DND-41 (cell line): Measurements from ENCODE around the gene PTPRG.

Source experiments
- EZH2 ChIP-seq: IDR thresholded peaks from 3 replicates; pipeline ENCODE4 v1.6.1; 2012; ENCODE audit warnings: borderline replicate concordance, low read depth, mild to moderate bottlenecking, moderate library complexity, low read length, inconsistent platforms; ENCODE audit not compliant: severe bottlenecking
- TF ChIP-seq, protein P1 (sequence below): IDR thresholded peaks from 2 replicates; pipeline ENCODE4 v1.5.1; 2012; ENCODE audit warnings: borderline replicate concordance, low read length, moderate library complexity, mild to moderate bottlenecking; ENCODE audit not compliant: poor library complexity, severe bottlenecking; ENCODE audit errors: extremely low read depth

DNA sequence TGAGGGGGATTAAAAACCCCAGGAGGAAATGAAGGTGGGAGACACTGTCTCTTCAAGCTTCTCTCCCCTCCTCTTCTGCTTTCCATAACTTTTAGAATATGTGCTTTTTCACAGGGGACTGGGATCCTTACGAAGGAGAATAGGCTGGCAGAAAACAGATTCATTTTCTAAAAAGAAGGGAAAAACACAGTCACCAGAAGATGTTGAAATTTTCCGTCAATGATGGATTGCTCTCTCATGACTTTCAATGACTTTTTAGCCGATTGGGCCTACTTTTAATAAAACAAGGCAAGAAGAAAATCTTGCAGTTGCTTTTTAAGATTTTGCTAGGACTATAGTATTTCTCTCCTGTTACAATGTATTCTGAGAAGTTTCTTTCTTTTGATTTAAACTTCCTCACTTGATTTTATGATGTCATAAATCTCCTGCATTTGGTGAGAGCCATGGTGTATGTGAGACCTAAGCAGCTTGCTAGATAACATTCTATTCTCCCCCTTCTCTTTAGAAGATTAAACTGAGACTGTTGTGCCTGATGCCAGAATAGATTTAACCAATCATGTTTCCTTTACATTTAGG lies 570.7 kb downstream of the PTPRG start:
- TF ChIP-seq EZH2: no peak
- TF ChIP-seq, protein P1, sequence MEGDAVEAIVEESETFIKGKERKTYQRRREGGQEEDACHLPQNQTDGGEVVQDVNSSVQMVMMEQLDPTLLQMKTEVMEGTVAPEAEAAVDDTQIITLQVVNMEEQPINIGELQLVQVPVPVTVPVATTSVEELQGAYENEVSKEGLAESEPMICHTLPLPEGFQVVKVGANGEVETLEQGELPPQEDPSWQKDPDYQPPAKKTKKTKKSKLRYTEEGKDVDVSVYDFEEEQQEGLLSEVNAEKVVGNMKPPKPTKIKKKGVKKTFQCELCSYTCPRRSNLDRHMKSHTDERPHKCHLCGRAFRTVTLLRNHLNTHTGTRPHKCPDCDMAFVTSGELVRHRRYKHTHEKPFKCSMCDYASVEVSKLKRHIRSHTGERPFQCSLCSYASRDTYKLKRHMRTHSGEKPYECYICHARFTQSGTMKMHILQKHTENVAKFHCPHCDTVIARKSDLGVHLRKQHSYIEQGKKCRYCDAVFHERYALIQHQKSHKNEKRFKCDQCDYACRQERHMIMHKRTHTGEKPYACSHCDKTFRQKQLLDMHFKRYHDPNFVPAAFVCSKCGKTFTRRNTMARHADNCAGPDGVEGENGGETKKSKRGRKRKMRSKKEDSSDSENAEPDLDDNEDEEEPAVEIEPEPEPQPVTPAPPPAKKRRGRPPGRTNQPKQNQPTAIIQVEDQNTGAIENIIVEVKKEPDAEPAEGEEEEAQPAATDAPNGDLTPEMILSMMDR: no peak
